GM21717 (cell line): Measurements from ENCODE around the gene MYL7.

ENCODE experiments used
- ATAC-seq: cut with Tn5 transposase; IDR thresholded peaks from one replicate; pipeline ENCODE4 v1.9.1; 2021; ENCODE audit warnings: mild to moderate bottlenecking, moderate library complexity; ENCODE audit not compliant: unreplicated experiment

MYL7 gene

GRCh38 chr7:44150966-44151941, 10.1 kb upstream of the MYL7 start:
- ATAC-seq, result no peak

- ATAC-seq, result no peak
Measured at GRCh38 chr7:44150466-44150832, 9.3 kb upstream of the MYL7 start.

GRCh38 chr7:44149571-44150465, 8.7 kb upstream of the MYL7 start:
- no peak for ATAC-seq

- ATAC-seq, result no peak
Measured at GRCh38 chr7:44148961-44149536, 7.9 kb upstream of the MYL7 start.

- no peak for ATAC-seq
Measured at GRCh38 chr7:44148166-44148565, 7.0 kb upstream of the MYL7 start.

GRCh38 chr7:44147026-44147991, 6.2 kb upstream of the MYL7 start:
- no peak for ATAC-seq

GRCh38 chr7:44145969-44146911, 5.1 kb upstream of the MYL7 start:
- ATAC-seq, result no peak

- ATAC-seq, result no peak
Measured at GRCh38 chr7:44145479-44145968, 4.4 kb upstream of the MYL7 start.

GRCh38 chr7:44144968-44145478, 3.9 kb upstream of the MYL7 start:
- ATAC-seq, result no peak

GRCh38 chr7:44144426-44144967, 3.4 kb upstream of the MYL7 start:
- no peak for ATAC-seq

GRCh38 chr7:44143646-44144250, 2.6 kb upstream of the MYL7 start:
- ATAC-seq, result no peak

GRCh38 chr7:44142028-44142427, 896 bp upstream of the MYL7 start:
- no peak for ATAC-seq

GRCh38 chr7:44140341-44140740, 791 bp downstream of the MYL7 start:
- no peak for ATAC-seq

GRCh38 chr7:44139311-44140010, 1.7 kb downstream of the MYL7 start:
- no peak for ATAC-seq

GRCh38 chr7:44138698-44139097, 2.4 kb downstream of the MYL7 start:
- ATAC-seq, result no peak

GRCh38 chr7:44136731-44137130, 4.4 kb downstream of the MYL7 start:
- no peak for ATAC-seq

GRCh38 chr7:44134943-44135628, 6.0 kb downstream of the MYL7 start:
- ATAC-seq, result no peak
